ENCODE measurements around the gene TRAF5.
"Not testable (repeated sequence)": the region's sequence is repeated elsewhere in the genome, so short reads cannot be mapped to it uniquely, and the experiment has no call there.

Gene TRAF5

DNA sequence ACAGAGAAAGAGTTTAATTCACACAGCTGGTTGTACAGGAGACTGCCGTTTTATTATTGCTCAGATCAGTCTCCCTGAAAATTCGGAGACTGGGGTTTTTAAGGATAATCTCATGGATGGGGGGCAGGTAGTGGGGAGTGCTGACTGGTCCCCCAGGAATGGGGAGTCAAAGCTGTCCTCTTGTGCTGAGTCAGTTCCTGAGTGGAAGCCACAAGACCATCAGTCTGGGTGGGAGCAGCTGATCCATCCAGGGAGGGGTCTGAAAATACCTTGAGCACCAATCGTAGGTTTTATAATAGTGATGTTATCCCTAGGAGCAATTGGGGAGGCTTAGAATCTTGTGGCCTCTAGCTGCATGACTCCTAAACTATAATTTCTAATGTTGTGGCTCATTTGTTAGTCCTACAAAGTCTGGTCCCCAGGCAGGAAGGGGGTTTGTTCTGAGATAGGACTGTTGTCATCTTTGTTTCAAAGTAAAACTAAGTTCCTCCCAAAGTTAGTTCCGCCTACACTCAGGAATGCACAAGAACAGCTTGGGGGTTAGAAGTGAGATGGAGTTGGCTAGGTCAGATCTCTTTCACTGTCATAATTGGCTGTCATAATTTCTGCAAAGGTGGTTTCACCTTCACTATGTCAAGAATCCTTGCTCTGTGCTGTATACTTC is 50.3 kb downstream of the TRAF5 start:
- in situ Hi-C loops (cut with MboI; ENCODE audit: low sequenced_read_pairs): no loop called here

DNA sequence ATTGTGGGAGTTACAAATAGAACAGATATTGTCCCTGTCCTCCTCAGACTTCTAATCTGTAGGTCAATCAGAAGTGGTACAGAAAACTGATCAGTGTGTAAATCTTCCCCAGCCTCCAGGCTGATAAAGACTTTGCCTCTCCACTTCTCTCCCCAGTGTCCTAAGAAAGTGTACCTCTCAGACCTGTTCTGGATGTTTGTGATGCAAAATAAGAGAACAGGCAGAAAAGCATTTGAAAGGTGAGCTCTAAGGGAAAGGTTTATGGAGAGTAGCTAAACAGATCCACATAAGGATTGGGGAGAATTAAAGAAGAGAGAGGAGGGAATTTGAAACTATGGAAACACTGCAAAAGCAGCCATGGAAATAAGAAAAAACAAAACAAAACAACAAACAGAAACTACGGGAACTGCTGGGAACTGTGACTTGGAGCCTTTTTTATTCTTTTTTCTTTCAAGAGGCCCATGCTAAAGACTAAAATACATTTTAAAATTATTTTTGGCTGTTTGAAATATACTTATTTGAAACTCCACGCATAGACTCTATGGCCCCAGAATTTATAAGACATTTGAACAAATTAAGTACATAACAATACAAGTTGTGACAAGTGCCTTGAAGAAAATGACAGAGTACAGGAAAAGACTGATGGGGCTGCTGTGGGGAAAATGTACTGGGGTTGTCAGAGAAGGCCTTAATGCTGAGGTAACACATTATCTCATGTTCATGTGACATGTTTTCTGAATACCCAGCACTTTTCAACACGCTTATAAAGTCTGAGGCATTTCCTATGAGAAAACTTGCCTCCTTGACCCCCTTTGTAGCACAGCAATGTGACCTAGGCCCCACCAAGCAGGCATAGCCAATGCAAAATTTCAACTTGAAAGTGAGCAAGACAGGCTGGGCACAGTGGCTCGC is 51.2 kb downstream of the TRAF5 start:
- in situ Hi-C loops (cut with MboI; ENCODE audit: low sequenced_read_pairs): no loop called here

DNA sequence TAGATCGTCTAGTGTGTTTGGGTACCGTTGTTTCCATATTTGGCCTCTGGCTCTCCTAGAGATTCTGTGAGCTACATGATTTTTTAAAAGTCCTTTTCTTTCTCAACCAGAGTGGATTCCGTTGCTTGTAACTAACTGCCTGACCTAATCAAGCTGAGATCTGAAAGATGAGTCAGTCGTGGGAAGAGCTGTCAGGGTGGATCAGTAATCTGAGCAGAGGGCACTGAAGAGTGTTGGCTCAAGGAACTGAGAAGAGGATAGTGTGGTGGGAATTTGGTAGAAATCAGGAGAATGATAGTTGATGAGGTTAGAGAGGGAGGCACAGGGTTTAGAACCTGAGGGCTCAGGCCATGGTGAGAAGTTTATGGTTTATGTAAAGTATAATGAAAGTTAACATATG is 52.2 kb downstream of the TRAF5 start:
- in situ Hi-C loops (cut with MboI; ENCODE audit: low sequenced_read_pairs): no loop called here

DNA sequence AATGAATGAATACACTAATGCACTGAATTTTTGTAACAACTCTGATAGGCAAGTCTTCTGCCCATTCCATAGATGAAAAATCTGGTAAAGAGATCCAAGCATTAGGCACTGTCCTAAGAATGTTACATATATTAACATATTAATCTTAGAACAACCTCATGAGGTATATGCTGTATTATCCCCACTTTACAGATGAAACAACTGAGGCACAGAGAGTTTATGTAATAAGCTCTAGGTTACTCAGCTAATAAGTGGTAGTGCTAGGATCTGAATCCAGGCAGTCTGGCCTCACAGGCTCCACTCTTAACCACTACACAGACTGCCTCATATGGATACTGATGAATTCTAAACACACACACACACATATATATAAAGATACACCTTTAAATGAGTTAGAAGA is 52.8 kb downstream of the TRAF5 start:
- in situ Hi-C loops (cut with MboI; ENCODE audit: low sequenced_read_pairs): no loop called here

DNA sequence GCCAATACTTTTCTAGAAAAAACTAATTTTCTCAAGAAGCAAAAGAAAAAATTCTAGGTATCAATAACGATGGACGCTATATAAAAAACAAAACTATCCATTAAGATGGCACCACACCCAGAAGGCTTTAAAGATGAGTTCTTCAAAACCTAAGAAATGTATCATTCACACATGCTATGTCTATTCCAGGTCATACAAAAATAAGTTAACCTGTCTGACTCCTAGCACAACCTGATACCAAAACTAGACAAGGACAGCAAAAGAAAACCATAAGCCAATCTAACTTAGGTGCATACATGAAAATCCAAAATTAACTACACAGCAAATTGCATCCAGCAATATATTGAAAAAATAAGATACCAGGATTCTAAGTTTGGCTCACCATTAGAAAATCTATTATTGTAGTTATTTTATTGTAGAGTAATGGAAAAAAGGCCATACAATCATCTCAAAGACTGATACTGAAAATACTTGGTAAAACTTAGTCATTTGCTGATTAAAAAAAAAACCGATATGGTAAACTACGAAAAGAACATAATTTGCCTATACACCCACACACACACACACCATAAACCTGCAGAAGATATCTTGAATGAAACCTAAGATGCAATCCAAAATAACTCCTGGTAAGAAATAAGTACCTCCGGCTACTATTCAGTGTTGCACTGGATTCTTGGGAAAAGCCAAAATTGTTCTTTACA is 55.0 kb downstream of the TRAF5 start:
- in situ Hi-C loops (cut with MboI; ENCODE audit: low sequenced_read_pairs): no loop called here

DNA sequence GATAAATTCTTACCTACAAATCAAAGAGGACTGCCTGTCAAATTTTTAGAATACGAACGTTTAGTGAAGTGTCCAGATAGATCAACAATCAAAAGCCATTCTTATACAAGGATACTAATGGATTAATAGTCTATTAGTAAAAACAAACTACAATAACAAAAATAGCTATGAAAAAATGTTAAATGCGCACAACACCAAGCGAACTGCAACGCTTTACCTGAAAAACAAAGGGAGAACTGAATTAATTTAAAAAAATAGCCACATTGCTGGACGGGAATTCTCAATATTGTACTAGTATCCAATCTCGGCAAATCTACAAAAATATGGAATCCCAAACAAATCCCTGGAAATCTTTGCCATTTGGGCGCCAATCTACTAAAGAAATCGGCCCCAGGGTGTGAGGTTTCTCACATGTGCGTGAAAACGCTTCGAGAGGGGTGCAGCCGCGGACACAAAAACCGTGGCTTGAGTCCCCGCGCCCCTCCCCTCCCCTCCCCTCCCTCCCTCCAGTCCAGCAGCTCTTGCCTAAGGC is 55.6 kb downstream of the TRAF5 start:
- in situ Hi-C loops (cut with MboI; ENCODE audit: low sequenced_read_pairs): no loop called here

DNA sequence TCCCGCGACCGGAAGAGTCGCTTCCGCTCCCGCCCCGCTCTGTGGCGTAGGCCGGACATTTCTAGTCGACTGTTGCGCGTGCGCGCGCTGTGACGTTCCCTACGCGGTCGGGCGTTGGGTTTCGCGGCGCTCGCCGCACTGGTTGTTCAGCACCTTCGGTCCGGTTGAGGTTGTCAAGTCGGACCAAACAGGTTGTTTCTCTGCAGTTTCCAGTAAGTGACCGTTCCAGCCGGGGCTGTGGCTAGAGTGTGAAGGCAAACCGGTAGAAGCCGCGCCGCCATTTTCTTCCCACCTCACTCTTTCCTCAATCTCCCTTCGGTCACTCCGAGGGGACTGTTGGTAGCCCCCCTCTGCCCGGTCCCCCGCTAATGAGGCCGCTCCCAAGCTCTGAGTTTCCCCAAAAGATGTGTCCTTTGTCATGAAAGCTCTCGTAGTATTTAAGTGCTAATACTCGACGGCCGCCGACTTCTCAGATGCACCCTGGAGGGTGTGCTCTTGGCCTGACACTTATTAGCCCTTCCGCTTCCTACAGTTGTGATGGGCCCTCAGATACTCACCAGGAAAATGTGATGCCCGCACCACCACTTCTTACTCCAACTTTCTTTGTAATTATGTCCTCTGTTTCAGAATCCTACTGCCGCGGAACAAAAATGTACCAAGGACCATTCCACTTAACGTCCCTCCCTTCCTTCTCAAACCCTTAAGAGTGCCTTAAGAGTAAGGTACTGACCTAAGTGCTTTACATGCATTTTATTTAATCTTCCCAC is 56.3 kb downstream of the TRAF5 start:
- in situ Hi-C loops (cut with MboI; ENCODE audit: low sequenced_read_pairs): no loop called here

DNA sequence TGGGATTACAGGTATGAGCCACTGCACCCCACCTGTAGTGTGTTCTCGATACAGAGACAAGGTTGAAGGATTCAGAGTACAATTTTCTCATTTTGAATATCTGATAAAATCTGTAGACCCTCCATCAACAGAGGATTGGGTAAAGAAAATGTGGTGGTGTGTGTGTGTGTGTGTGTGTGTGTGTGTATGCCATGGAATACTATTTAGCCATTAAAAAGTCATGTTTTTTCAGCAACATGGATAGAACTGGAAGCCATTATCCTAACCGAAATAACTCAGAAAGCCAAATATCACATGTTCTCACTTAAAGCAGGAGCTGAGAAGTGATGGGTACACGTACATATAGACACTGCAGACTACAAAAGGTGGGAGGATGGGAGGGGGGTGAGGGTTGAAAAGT is 57.9 kb downstream of the TRAF5 start:
- in situ Hi-C loops (cut with MboI; ENCODE audit: low sequenced_read_pairs): no loop called here

DNA sequence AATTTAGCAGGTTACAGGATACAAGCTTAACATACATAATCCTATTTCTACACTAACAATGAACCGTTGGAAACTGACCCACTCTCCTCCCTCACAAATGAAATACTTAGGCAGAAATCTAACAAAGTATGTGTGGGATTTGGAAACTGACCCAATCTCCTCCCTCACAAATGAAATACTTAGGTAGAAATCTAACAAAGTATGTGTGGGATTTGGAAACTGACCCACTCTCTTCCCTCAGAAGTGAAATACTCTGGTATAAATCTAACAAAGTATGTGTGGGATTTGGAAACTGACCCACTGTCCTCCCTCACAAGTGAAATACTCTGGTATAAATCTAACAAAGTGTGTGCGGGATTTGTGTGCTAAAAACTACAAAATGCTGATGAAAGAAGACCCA is 60.3 kb downstream of the TRAF5 start:
- in situ Hi-C loops (cut with MboI; ENCODE audit: low sequenced_read_pairs): no loop called here

DNA sequence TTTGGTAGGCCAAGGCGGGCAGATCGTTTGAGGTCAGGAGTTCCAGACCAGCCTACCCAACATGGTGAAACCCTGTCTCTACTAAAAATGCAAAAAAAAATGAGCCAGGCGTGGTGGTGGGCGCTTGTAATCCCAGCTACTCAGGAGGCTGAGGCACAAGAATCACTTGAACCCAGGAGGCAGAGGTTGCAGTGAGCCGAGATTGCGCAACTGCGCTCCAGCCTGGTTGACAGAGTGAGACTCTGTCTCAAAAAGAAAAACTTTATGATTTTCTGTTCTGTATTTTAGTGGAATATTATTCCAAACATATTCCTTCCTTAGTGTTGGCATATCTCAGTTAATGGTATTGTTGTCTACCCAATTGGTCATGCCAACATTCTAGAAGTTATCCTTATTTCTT is 64.2 kb downstream of the TRAF5 start:
- in situ Hi-C loops (cut with MboI; ENCODE audit: low sequenced_read_pairs): not testable (repeated sequence)

DNA sequence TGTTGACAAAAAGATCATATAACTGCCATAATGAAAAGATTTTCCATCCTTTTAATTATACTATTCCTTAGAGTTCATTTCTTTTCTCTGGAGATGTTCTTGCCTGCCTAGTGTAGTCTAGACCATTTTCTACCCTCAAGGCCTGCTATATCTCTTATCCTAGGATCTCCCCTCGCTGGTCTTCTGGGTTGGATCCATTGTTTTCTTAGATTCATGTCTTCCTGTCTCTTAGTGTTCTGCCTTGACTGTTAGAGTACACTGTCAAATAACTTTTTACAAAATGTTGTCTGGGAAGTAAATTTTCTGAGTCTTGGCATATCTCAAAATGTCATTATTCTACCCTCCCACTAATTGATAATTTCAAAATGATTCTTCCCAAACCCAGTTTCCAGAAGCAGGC is 66.6 kb downstream of the TRAF5 start:
- in situ Hi-C loops (cut with MboI; ENCODE audit: low sequenced_read_pairs): no loop called here

DNA sequence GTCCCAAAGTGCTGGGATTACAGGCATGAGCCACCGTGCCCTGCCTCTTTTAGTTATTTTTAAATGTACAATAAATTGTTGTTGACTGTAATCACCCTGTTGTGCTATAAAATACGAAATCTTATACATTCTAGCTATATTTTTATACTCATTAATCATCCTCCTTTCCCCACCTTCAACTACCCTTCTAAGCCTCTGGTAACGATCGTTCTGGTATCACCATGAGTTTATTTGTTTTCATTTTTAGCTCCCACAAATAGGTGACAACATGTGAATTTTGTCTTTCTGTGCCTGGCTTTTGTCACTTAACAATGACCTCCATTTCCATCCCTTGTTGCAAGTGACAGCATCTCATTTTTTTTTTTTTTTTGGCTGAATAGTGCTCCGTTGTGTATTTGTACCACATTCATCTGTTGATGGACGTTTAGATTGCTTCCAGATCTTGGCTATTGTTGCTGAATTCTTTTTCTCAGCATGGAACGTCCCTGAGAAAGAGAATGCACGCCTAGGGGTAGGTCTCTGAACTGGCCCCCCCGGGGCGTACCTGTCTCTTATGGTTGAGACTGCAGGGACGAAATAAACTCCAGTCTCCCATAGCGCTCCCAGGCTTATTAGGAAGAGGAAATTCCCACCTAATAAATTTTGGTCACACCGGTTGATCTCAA is 71.8 kb downstream of the TRAF5 start:
- in situ Hi-C loops (cut with MboI; ENCODE audit: low sequenced_read_pairs): not testable (repeated sequence)

DNA sequence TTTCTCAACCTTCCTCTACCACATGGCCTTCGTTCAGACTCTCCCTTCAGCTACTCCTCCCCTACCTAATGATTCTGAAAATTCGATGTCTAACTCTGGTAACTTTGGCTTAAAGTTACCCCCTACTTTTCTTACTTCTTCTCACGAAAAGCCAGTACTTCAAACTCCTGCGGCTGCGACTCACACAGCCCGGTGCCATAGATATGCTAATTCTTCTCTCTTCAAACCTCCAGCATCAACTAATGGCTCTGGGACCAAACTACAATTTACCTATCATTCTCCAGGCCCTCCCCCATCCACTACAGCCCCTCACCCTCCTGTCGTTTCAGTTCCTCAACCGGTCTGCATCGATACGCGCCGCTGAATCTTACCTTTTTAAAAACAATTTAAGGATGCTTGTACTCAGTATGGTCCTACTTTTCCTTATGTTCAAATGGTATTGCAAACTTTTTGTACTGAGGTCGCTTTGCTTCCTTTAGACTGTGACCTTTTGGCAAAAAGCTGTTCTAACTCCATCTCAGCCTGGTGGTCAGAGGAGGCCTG is 73.3 kb downstream of the TRAF5 start:
- in situ Hi-C loops (cut with MboI; ENCODE audit: low sequenced_read_pairs): not testable (repeated sequence)

DNA sequence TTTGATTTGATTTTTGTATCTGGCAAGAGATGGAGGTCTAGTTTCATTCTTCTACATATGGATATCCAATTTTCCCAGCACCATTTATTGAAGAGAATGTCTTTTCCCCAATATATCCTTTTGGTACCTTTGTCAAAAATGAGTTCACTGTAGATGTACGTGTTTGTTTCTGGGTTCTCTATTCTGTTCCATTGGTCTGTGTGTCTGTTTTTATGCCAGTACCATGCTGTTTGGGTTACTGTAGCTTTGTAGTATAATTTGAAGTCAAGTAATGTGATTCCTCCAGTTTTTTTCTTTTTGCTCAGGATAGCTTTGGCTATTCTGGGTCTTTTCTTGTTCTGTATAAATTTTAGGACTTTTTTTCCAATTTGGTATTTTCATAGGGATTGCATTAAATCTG is 75.1 kb downstream of the TRAF5 start:
- in situ Hi-C loops (cut with MboI; ENCODE audit: low sequenced_read_pairs): not testable (repeated sequence)

DNA sequence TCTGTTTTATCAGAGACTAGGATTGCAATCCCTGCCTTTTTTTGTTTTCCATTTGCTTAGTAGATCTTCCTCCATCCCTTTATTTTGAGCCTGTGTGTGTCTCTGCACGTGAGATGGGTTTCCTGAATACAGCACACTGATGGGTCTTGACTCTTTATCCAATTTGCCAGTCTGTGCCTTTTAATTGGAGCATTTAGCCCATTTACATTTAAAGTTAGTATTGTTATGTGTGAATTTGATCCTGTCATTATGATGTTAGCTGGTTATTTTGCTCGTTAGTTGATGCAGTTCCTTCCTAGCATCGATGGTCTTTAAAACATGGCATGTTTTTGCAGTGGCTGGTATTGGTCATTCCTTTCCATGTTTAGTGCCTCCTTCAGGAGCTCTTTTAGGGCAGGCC is 79.5 kb downstream of the TRAF5 start:
- in situ Hi-C loops (cut with MboI; ENCODE audit: low sequenced_read_pairs): not testable (repeated sequence)

DNA sequence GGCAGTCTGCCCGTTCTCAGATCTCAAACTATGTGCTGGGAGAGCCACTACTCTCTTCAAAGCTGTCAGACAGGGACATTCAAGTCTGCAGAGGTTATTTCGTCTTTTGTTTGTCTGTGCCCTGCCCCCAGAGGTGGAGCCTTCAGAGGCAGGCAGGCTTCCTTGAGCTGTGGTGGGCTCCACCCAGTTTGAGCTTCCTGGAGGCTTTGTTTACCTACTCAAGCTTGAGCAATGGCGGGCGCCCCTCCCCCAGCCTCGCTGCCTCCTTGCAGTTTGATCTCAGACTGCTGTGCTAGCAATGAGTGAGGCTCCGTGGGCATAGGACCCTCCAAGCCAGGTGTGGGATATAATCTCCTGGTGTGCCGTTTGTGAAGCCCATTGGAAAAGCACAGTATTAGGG is 81.1 kb downstream of the TRAF5 start:
- in situ Hi-C loops (cut with MboI; ENCODE audit: low sequenced_read_pairs): not testable (repeated sequence)

DNA sequence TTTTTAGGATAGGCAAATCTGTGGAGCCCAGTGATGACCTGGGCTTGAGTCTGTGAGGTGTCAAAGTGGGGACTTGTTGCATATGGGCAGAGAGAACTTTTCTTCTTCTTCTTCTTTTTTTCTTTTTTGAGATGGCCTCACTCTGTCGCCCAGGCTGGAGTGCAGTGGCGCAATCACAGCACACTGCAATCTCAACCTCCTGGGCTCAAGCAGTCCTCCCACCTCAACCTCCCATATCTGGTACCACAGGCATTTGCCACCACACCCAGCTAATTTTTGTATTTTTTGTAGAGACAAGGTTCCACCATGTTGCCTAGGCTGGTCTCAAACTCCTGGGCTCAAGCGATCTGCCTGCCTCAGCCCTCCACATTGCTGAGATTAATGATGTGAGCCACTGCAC is 85.0 kb downstream of the TRAF5 start:
- in situ Hi-C loops (cut with MboI; ENCODE audit: low sequenced_read_pairs): no loop called here

DNA sequence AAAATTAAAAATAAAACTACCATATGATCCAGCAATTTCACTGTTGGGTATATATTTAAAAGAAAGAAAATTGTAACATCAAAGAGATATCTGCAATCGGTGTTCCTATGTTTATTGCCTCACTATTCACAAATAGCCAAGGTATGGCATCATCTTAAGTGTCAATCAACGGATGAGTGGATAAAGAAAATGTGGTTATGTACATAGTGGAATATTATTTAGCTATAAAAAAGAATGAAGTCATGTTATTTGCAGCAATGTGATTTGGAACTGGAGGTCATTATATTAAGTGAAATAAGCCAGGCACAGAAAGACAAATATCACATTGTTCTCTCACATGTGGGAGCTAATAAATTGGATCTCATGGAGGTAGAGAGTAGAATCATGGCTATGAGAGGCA is 89.1 kb downstream of the TRAF5 start:
- in situ Hi-C loops (cut with MboI; ENCODE audit: low sequenced_read_pairs): no loop called here

DNA sequence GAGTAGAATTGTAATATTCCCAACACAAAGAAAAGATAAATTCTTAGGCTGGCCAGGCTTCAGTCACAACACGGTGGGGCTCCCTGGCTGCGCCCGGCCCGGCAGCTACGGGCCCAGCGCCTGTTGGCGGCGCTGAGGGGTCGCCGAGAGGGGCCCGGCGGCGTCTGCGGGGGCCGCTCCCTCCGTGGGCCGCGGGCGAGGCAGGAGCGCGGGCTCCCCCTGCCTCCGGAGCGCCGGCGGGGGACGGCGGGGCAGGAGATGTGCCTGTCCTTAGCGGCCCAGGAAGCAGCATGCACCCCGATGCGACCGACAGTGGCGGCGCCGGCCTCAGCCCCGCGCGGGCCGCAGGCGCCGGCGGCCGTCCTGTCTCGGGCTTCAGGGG is 89.6 kb downstream of the TRAF5 start:
- in situ Hi-C loops (cut with MboI; ENCODE audit: low sequenced_read_pairs): not testable (repeated sequence)

Data from HL-60/S4 (cell line).